Transverse colon (tissue), 4 donors: ENCODE results near the gene CPS1. TPM values are rescaled to one million over a fixed set of nuclear protein-coding genes. Genes with fewer than 3 reads are reported as not detected.
A peak's percentile ranks its signal among the peaks of the same experiment; 100 is the strongest.

ENCODE experiments used
- DNase-seq: peaks from one replicate; pipeline ENCODE4 v3.0.0-alpha.2; 2019
- H3K27ac ChIP-seq, 4 donors: fragments of 200-600 bp; sonication (generic); 2 replicates each; pipeline ENCODE4 v1.5.1; 2016 to 2018; ENCODE audit warnings: inconsistent platforms in 4 of 4
- H3K27me3 ChIP-seq: fragments of 200-600 bp; sonication (generic); 2 replicates; pipeline ENCODE4 v1.5.1; 2017; ENCODE audit warnings: inconsistent platforms
- H3K36me3 ChIP-seq, 4 donors: fragments of 200-600 bp; sonication (generic); 2 replicates each; pipeline ENCODE4 v1.5.1; 2017 to 2019; ENCODE audit warnings: inconsistent platforms in 4 of 4
- H3K4me1 ChIP-seq, 4 donors: fragments of 200-600 bp; sonication (generic); 2 replicates each; pipeline ENCODE4 v1.5.1; 2017 to 2020; ENCODE audit warnings: inconsistent platforms in 4 of 4
- H3K4me3 ChIP-seq, 4 donors: fragments of 200-600 bp; sonication (generic); 1 replicate in 1 of 4; 2 replicates in 3 of 4; pipeline versions ENCODE4 v1.5.1 to v1.6.1; 2017 to 2019; ENCODE audit warnings: inconsistent platforms in 4 of 4
- H3K9me3 ChIP-seq, 2 donors: fragments of 200-600 bp; sonication (generic); 2 replicates each; pipeline ENCODE4 v1.5.1; 2017 to 2019; ENCODE audit warnings: inconsistent platforms in 2 of 2
- CTCF ChIP-seq, 5 experiments: fragments of 200-600 bp in 3 of 5; fragments of 450-650 bp in 2 of 5; sonication (generic) in 3 of 5; IDR thresholded peaks; 1 replicate in 2 of 5; 2 replicates in 3 of 5; pipeline ENCODE4 v1.5.1; 2016 to 2017; ENCODE audit warnings: antibody characterized with exemption in 5 of 5, inconsistent platforms in 3 of 5, mild to moderate bottlenecking in 2 of 5, moderate library complexity in 1 of 5
- EP300 ChIP-seq: sonication (generic); formaldehyde crosslinking; IDR thresholded peaks from one replicate; pipeline ENCODE4 v1.6.1; 2017; ENCODE audit warnings: antibody characterized with exemption, low read depth
- POLR2A ChIP-seq: fragments of 450-650 bp; IDR thresholded peaks from one replicate; pipeline ENCODE4 v1.6.1; 2016; ENCODE audit warnings: antibody characterized with exemption, mild to moderate bottlenecking, moderate library complexity
- POLR2AphosphoS5 ChIP-seq, 3 donors: sonication (generic); formaldehyde crosslinking; IDR thresholded peaks; one replicate each; pipeline ENCODE4 v1.6.1; 2016; ENCODE audit warnings: antibody characterized with exemption in 3 of 3
- WGBS, 2 donors: methylation state at CpG; one replicate each; pipeline ENCODE4 v1.1.5; 2018; ENCODE audit warnings: low coverage in 1 of 2; 5-methylcytosine and 5-hydroxymethylcytosine counted together
- in situ Hi-C, 4 donors: fragments of 200-750 bp; cut with MboI; loops; one replicate each; pipeline versions ENCODE4 v1.15.0 to v1.15.1; 2017; ENCODE audit warnings: low sequenced_read_pairs in 3 of 4, low pct_ligation_motif_present in 1 of 4, low pct_unique_long_range_greater_than_20kb in 1 of 4
- intact Hi-C: fragments of 100-400 bp; cut with DNase I; formaldehyde crosslinking; loops from one replicate; pipeline ENCODE4 v1.15.1; 2023; ENCODE audit warnings: low total_unique reads
- total RNA-seq, 4 donors: library from RNA; depleted of rRNA; stranded (reverse); fragments of >200 nt; gene quantifications; one replicate each; pipeline ENCODE4 v1.1.0, GENCODE V29; 2016

The CPS1 gene
- total RNA-seq, 4 donors from 2014 or later: 0.32 to 0.68 TPM; not detected in 2

GRCh38 chr2:210568108-210568507 is 11.7 kb downstream of the CPS1 start:
- 56 to 62% methylated on average over 2 of the region's 2 CpGs for WGBS, 2 donors
- no peaks in the 10 kb centered on the region for H3K4me1 ChIP-seq
- intact Hi-C loops (no loop called here), in situ Hi-C loops (no loop called here)
- no peaks in the 10 kb centered on the region for H3K9me3 ChIP-seq
- no peaks in the 10 kb centered on the region for H3K36me3 ChIP-seq
- no peak overlapping the region for H3K27ac ChIP-seq
- H3K4me3 ChIP-seq: no peak overlapping the region
- no peak for TF ChIP-seq POLR2A
- no peak for TF ChIP-seq POLR2AphosphoS5 (IDR thresholded peaks at IDR 0.05)
- TF ChIP-seq CTCF (IDR thresholded peaks at IDR 0.05): no peak
- no peak for TF ChIP-seq EP300
- H3K27me3 ChIP-seq: no peaks in the 10 kb centered on the region
- no peak for DNase-seq

GRCh38 chr2:210577263-210578071 is 21.1 kb downstream of the CPS1 start:
- no peaks in the 10 kb centered on the region for H3K36me3 ChIP-seq
- no peak overlapping the region for H3K4me3 ChIP-seq
- no peak overlapping the region for H3K27ac ChIP-seq
- no peaks in the 10 kb centered on the region for H3K4me1 ChIP-seq
- WGBS, 2 donors: 16 to 27% methylated on average over 2 of the region's 2 CpGs
- no peak for DNase-seq
- no peaks in the 10 kb centered on the region for H3K27me3 ChIP-seq
- H3K9me3 ChIP-seq: no peaks in the 10 kb centered on the region
- in situ Hi-C loops (no loop called here), intact Hi-C loops (no loop called here)
- TF ChIP-seq EP300 (no peak), CTCF (IDR thresholded peaks at IDR 0.05) (peak; percentile 41 to 58 (median 50)), POLR2AphosphoS5 (IDR thresholded peaks at IDR 0.05) (no peak), POLR2A (no peak)

- DNase-seq: no peak
- Histone ChIP-seq H3K36me3 (no peaks in the 10 kb centered on the region), H3K9me3 (no peaks in the 10 kb centered on the region), H3K27ac (no peak overlapping the region), H3K4me3 (no peak overlapping the region), H3K4me1 (no peaks in the 10 kb centered on the region), H3K27me3 (no peaks in the 10 kb centered on the region)
- 61 to 73% methylated on average over 2 of the region's 2 CpGs for WGBS, 2 donors
- TF ChIP-seq POLR2AphosphoS5 (IDR thresholded peaks at IDR 0.05) (no peak), CTCF (IDR thresholded peaks at IDR 0.05) (no peak), POLR2A (no peak), EP300 (no peak)
- in situ Hi-C loops (no loop called here), intact Hi-C loops (no loop called here)
Measured at GRCh38 chr2:210584834-210585233, 28.4 kb downstream of the CPS1 start.

- Histone ChIP-seq H3K36me3 (no peaks in the 10 kb centered on the region), H3K9me3 (no peaks in the 10 kb centered on the region), H3K4me1 (no peaks in the 10 kb centered on the region), H3K4me3 (no peak overlapping the region), H3K27ac (no peak overlapping the region), H3K27me3 (no peaks in the 10 kb centered on the region)
- in situ Hi-C loops: no loop called here
- no peak for DNase-seq
- TF ChIP-seq POLR2AphosphoS5 (IDR thresholded peaks at IDR 0.05) (no peak), CTCF (IDR thresholded peaks at IDR 0.05) (no peak), POLR2A (no peak), EP300 (no peak)
- intact Hi-C loops: no loop called here
Measured at GRCh38 chr2:210586381-210586780, 30.0 kb downstream of the CPS1 start.
